A549 (cell line): ENCODE results near the gene HRH4. TPM values are rescaled to one million over a fixed set of nuclear protein-coding genes. Genes with fewer than 3 reads are reported as not detected.

Experiments
- ATAC-seq, 2 experiments: fragments of 200-7000 bp in 1 of 2; fragments of >200 bp in 1 of 2; cut with Nextera tagmentation in 1 of 2; cut with Tn5 transposase in 1 of 2; 3 replicates each; pipeline versions ENCODE4 v1.8.0 to v1.9.1; 2018 to 2020; ENCODE audit warnings: mild to moderate bottlenecking in 1 of 2, moderate library complexity in 1 of 2
- CTCF ChIA-PET: fragments of 300-600 bp; sonication (Branson Sonifier 250); formaldehyde crosslinking; extraction: SDS; loops from one replicate; lab custom pipeline; 2021; ENCODE audit warnings: antibody characterized with exemption, inconsistent platforms; lab: Yijun Ruan, JAX
- POLR2A ChIA-PET: fragments of 350-600 bp; formaldehyde crosslinking; extraction: SDS; loops from one replicate; lab custom pipeline; 2021; ENCODE audit warnings: antibody characterized with exemption, inconsistent platforms; lab: Yijun Ruan, JAX
- DNase-seq, 2 experiments: peaks; one replicate each; pipeline versions ENCODE4 v3.0.0 to v3.0.0-alpha.2; 2011 to 2016; ENCODE audit warnings: low read depth in 1 of 2, low spot score in 1 of 2
- FAIRE-seq: peaks from 2 replicates; lab custom pipeline; 2011; peaks lifted over from hg19 to GRCh38; lab: Jason Lieb, UNC
- H3K27ac ChIP-seq, 2 experiments: fragments of >200 bp; sonication (Bioruptor Twin); formaldehyde crosslinking; 3 replicates each; pipeline ENCODE4 v1.5.1; 2016 to 2017
- H3K4me1 ChIP-seq: fragments of >200 bp; sonication (Bioruptor Twin); formaldehyde crosslinking; 3 replicates; pipeline ENCODE4 v1.6.1; 2016
- H3K4me2 ChIP-seq: fragments of >200 bp; sonication (Bioruptor Twin); formaldehyde crosslinking; 3 replicates; pipeline ENCODE4 v1.6.1; 2016
- H3K4me3 ChIP-seq: fragments of >200 bp; sonication (Bioruptor Twin); formaldehyde crosslinking; 3 replicates; pipeline ENCODE4 v1.5.1; 2016
- H3K9me3 ChIP-seq: fragments of >200 bp; sonication (Bioruptor Twin); formaldehyde crosslinking; 3 replicates; pipeline ENCODE4 v1.6.1; 2016
- EHMT2 ChIP-seq: fragments of 200-600 bp; sonication (generic); IDR thresholded peaks from 2 replicates; pipeline ENCODE4 v1.6.1; 2016; ENCODE audit warnings: antibody characterized with exemption, low read depth, mild to moderate bottlenecking, moderate library complexity
- ESRRA ChIP-seq: fragments of 150-350 bp; IDR thresholded peaks from 2 replicates; pipeline ENCODE4 v1.6.1; 2014; ENCODE audit warnings: mild to moderate bottlenecking, low read length, borderline replicate concordance
- FOSB ChIP-seq: fragments of 250-450 bp; sonication (Bioruptor Pico); IDR thresholded peaks from 2 replicates; pipeline ENCODE4 v1.5.0; 2020; ENCODE audit warnings: mild to moderate bottlenecking, moderate library complexity
- FOXS1 ChIP-seq: fragments of 250-450 bp; sonication (Bioruptor Pico); IDR thresholded peaks from 2 replicates; pipeline ENCODE4 v1.5.0; 2020; ENCODE audit warnings: mild to moderate bottlenecking, moderate library complexity
- GATA3 ChIP-seq: IDR thresholded peaks from 2 replicates; pipeline ENCODE4 v1.6.1; 2012; ENCODE audit warnings: borderline replicate concordance
- JUN ChIP-seq, 2 experiments: fragments of >200 bp; sonication (Bioruptor Twin); formaldehyde crosslinking; IDR thresholded peaks; 2 replicates in 1 of 2; 3 replicates in 1 of 2; pipeline ENCODE4 v1.6.1; 2016 to 2017
- MAZ ChIP-seq: fragments of 150-350 bp; IDR thresholded peaks from 2 replicates; pipeline ENCODE4 v1.6.1; 2014; ENCODE audit warnings: antibody characterized with exemption, low read depth, low read length, borderline replicate concordance
- NFE2L2 ChIP-seq: fragments of 150-350 bp; conservative IDR thresholded peaks from 2 replicates; pipeline ENCODE4 v1.6.1; 2014; ENCODE audit warnings: low read length
- NR3C1 ChIP-seq: fragments of >200 bp; sonication (Bioruptor Twin); formaldehyde crosslinking; IDR thresholded peaks from 3 replicates; pipeline ENCODE4 v1.6.1; 2017
- POLR2A ChIP-seq: IDR thresholded peaks from 2 replicates; pipeline ENCODE4 v1.6.1; 2012; ENCODE audit warnings: mild to moderate bottlenecking, low read length
- POLR2AphosphoS2 ChIP-seq: conservative IDR thresholded peaks from 2 replicates; pipeline ENCODE4 v1.6.1; 2012; ENCODE audit warnings: low read length, improper control_type of control experiment, inconsistent platforms
- RCOR1 ChIP-seq: fragments of 150-350 bp; IDR thresholded peaks from 2 replicates; pipeline ENCODE4 v1.6.1; 2014; ENCODE audit warnings: antibody characterized with exemption, low read length, low read depth
- SMC3 ChIP-seq: fragments of >200 bp; sonication (Bioruptor Twin); formaldehyde crosslinking; IDR thresholded peaks from 3 replicates; pipeline ENCODE4 v1.6.1; 2018; ENCODE audit warnings: inconsistent platforms
- WGBS: methylation state at CpG from one replicate; pipeline ENCODE4 v1.1.6; 2017; ENCODE audit errors: missing lambda C conversion rate; 5-methylcytosine and 5-hydroxymethylcytosine counted together
- polyA plus RNA-seq, 4 experiments: library from polyadenylated mRNA; depleted of rRNA in 3 of 4; stranded (reverse); fragments of >200 nt; fragmentation: RNase III in 1 of 4; extraction: RNeasy Plus Mini Kit Qiagen cat#74134 plus additional on column Dnase treatment in 1 of 4; gene quantifications; 2 replicates in 3 of 4; 3 replicates in 1 of 4; pipeline ENCODE4 v1.2.3, GENCODE V29; 2011 to 2017
- TF ChIP-seq, protein P1 (sequence below): fragments of >200 bp; sonication (Bioruptor Twin); formaldehyde crosslinking; IDR thresholded peaks from 3 replicates; pipeline ENCODE4 v1.5.1; 2016
- TF ChIP-seq, protein P2 (sequence below): fragments of 250-450 bp; sonication (Bioruptor Pico); IDR thresholded peaks from 2 replicates; pipeline ENCODE4 v1.5.0; 2020; ENCODE audit warnings: low read depth, mild to moderate bottlenecking, moderate library complexity
- TF ChIP-seq, protein P3 (sequence below): fragments of 200-600 bp; sonication (generic); IDR thresholded peaks from 2 replicates; pipeline ENCODE4 v1.6.1; 2016; ENCODE audit warnings: antibody characterized with exemption, mild to moderate bottlenecking, moderate library complexity

HRH4 gene
- polyA plus RNA-seq, 2 of the 4 experiments (the other 2 are of a cell fraction), result 0.04 to 0.08 TPM

DNA sequence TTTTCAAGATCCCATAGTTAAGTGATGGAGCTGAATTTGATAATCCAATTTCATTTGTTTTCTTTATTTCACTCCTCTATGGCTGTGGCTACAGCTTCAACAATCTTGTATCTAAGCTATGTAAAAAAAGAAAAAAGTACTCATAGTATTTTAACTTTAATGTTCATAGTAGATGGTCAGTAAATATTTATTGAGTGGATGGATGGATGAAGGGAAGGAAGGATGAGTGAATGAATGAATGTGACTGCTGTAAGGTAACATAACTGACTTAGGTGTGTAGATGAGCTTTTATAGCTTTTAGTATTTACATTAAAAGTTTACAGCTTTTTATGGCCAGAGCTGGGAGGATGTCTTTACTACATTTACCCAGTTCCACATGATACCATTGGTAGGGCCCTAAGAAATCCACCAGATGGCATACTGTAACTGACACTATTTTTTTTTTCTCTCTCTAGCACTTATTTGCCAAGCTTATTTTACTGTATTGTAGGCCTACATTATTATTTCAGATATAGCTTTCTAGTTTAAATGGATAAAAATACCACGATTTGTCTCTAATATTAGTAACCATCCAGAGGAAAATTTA lies 13.4 kb upstream of the HRH4 start:
- no peaks in the 10 kb centered on the region for H3K9me3 ChIP-seq
- no peak for FAIRE-seq
- ATAC-seq, result 0 out of 6 replicates have a peak, but pooled peaks of 1 of the 2 experiments have one; percentile 56
- no peak overlapping the region for H3K4me3 ChIP-seq
- H3K4me2 ChIP-seq, result no peak overlapping the region
- ChIA-PET CTCF (interaction anchor here (0.6 to 0.8 kb wide), 3 partner anchors 13 to 282 kb away, joined by 3 read pairs; partner anchors contain the start of gene HRH4), POLR2A (interaction anchor here (1.1 kb wide), 1 partner anchor 21 kb away, joined by 3 read pairs; the partner anchor contains the start of gene IMPACT)
- no peak for TF ChIP-seq JUN (IDR thresholded peaks at IDR 0.05)
- TF ChIP-seq, protein P1, sequence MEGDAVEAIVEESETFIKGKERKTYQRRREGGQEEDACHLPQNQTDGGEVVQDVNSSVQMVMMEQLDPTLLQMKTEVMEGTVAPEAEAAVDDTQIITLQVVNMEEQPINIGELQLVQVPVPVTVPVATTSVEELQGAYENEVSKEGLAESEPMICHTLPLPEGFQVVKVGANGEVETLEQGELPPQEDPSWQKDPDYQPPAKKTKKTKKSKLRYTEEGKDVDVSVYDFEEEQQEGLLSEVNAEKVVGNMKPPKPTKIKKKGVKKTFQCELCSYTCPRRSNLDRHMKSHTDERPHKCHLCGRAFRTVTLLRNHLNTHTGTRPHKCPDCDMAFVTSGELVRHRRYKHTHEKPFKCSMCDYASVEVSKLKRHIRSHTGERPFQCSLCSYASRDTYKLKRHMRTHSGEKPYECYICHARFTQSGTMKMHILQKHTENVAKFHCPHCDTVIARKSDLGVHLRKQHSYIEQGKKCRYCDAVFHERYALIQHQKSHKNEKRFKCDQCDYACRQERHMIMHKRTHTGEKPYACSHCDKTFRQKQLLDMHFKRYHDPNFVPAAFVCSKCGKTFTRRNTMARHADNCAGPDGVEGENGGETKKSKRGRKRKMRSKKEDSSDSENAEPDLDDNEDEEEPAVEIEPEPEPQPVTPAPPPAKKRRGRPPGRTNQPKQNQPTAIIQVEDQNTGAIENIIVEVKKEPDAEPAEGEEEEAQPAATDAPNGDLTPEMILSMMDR, result 0 out of 3 replicates have a peak, but pooled peaks have one; percentile 6
- H3K27ac ChIP-seq, result no peak overlapping the region
- 73% methylated on average over 1 of the region's 1 CpG for WGBS
- DNase-seq, result no peak
- H3K4me1 ChIP-seq, result no peaks in the 10 kb centered on the region

DNA sequence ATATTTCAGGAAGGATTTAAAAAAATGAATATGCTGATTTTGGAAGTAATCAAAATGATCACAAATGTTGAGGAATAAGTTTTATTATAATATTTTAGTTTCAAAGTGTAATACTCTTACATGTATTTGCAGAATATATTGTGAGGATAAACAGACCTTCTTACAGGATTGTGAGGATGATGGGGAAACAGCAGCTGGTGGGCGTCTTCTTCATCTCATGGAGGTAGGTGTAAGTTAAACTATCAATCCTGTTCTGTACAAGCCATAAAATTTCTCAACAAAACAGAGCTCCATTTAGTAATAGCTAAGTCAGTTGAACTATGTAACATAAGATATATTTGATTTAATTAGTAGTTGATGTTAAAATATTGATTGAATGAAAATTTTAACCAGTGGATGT lies 12.5 kb upstream of the HRH4 start:
- TF ChIP-seq NFE2L2, result no peak
- TF ChIP-seq, protein P2, sequence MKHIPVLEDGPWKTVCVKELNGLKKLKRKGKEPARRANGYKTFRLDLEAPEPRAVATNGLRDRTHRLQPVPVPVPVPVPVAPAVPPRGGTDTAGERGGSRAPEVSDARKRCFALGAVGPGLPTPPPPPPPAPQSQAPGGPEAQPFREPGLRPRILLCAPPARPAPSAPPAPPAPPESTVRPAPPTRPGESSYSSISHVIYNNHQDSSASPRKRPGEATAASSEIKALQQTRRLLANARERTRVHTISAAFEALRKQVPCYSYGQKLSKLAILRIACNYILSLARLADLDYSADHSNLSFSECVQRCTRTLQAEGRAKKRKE (CRISPR knock-in tag), result no peak
- TF ChIP-seq EHMT2, result no peak
- no peak for TF ChIP-seq POLR2AphosphoS2
- TF ChIP-seq ESRRA, result no peak
- TF ChIP-seq POLR2A, result no peak
- no peak for TF ChIP-seq MAZ
- no peak for FAIRE-seq
- 94% methylated on average over 1 of the region's 1 CpG for WGBS
- H3K4me1 ChIP-seq, result no peaks in the 10 kb centered on the region
- no peak for ATAC-seq
- CTCF ChIA-PET, result no interaction called here
- H3K9me3 ChIP-seq, result no peaks in the 10 kb centered on the region
- no peak overlapping the region for H3K4me2 ChIP-seq
- H3K27ac ChIP-seq, result no peak overlapping the region
- no peak for DNase-seq
- POLR2A ChIA-PET, result no interaction called here
- no peak overlapping the region for H3K4me3 ChIP-seq

DNA sequence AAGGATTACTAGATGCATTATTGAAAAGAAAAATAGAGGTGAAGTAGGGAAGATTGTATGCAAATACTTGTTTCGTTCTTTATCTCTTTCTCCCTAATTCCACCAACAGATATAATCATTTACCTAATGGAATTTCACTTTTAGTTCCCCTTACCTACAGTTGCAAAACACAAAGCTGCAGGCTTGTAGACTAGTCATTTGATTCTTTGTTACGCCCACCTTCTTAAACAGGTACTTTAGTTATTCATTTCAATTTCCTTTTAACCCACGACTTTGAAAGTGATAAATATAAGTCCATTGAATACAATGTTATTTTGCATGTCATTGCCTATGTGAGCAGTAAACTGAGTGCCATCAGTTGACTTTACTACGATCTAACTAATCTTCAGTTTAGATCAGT lies 3.9 kb upstream of the HRH4 start:
- Histone ChIP-seq H3K9me3 (no peaks in the 10 kb centered on the region), H3K4me3 (no peak overlapping the region), H3K4me2 (no peak overlapping the region), H3K27ac (no peak overlapping the region), H3K4me1 (no peaks in the 10 kb centered on the region)
- FAIRE-seq (no peak), ATAC-seq (no peak), DNase-seq (no peak)
- TF ChIP-seq RCOR1 (no peak), FOXS1 (no peak), JUN (IDR thresholded peaks at IDR 0.05) (no peak), FOSB (CRISPR knock-in tag) (no peak), SMC3 (no peak), GATA3 (no peak), NR3C1 (no peak)
- TF ChIP-seq, protein P3, sequence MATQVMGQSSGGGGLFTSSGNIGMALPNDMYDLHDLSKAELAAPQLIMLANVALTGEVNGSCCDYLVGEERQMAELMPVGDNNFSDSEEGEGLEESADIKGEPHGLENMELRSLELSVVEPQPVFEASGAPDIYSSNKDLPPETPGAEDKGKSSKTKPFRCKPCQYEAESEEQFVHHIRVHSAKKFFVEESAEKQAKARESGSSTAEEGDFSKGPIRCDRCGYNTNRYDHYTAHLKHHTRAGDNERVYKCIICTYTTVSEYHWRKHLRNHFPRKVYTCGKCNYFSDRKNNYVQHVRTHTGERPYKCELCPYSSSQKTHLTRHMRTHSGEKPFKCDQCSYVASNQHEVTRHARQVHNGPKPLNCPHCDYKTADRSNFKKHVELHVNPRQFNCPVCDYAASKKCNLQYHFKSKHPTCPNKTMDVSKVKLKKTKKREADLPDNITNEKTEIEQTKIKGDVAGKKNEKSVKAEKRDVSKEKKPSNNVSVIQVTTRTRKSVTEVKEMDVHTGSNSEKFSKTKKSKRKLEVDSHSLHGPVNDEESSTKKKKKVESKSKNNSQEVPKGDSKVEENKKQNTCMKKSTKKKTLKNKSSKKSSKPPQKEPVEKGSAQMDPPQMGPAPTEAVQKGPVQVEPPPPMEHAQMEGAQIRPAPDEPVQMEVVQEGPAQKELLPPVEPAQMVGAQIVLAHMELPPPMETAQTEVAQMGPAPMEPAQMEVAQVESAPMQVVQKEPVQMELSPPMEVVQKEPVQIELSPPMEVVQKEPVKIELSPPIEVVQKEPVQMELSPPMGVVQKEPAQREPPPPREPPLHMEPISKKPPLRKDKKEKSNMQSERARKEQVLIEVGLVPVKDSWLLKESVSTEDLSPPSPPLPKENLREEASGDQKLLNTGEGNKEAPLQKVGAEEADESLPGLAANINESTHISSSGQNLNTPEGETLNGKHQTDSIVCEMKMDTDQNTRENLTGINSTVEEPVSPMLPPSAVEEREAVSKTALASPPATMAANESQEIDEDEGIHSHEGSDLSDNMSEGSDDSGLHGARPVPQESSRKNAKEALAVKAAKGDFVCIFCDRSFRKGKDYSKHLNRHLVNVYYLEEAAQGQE, result no peak
- ChIA-PET POLR2A (no interaction called here), CTCF (no interaction called here)
- 89% methylated on average over 4 of the region's 4 CpGs for WGBS
